ENCODE results near the gene SYF2.
"Not testable (repeated sequence)": the region's sequence is repeated elsewhere in the genome, so short reads cannot be mapped to it uniquely, and the experiment has no call there.

Gene SYF2

DNA sequence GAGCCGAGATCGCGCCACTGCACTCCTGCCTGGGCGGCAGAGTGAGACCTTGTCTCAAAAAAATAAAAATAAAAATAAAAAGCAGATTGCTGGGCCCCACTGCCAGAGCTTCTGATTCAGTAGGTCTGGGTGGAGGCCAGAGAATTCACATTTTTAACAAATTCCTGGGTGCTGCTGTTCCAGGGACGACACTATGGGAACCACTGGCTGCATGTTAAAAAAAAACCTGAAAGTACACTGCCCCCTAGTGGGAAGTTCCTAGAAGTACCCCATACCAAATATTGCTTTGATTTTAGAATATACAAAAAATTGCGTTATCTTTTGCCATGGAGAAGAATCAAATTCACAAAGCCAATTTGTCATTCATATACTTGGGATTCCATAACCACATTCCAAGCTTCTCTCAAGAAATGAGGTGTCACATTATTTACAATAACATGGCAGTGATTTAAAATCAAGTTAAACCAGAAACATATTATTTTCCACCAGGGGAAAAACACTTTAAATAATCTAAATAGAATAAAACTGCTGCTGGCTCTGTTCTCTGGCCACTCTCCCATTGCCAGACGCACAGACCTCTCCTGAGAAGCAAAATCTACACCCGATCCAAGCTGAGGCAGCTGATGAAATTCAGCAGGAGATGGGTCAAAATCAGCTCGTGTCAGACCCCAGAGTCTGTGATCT lies 27.4 kb downstream of the SYF2 start:
- DNase-seq: no peak

- no peak for DNase-seq
These were observed 31.3 kb downstream of the SYF2 start for GRCh38 chr1:25201006-25201405.

- no peak for DNase-seq
These were observed 32.3 kb downstream of the SYF2 start for GRCh38 chr1:25199819-25200620.

DNA sequence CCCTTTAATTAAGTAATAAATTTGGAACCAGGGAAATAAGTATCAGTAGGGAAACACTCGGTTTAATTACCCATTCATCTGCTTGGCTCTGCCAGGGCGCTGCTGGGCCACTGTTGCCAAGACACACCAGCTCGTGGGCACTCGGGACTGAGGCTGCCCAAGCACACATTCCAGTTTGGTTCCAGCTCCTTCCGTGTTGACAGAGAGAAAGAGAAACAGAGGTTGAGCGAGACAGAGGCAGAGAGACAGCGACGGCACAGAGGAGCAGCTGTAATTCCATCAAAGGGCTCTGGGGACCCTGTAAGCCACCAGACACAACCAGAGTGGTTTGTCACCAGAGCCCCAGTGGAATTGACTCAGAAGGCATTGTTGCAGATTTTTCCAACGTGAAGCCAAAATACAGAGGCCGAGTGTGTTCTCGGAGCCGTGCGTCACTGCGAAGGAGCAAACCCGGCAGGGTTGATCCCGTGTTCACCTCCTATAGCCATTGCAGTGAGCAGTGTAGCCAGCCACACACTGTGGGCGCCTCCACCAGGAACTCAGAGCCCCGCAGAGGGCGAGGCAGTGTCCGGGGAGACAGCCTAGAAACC lies 33.5 kb downstream of the SYF2 start:
- DNase-seq: peak; percentile 25

DNA sequence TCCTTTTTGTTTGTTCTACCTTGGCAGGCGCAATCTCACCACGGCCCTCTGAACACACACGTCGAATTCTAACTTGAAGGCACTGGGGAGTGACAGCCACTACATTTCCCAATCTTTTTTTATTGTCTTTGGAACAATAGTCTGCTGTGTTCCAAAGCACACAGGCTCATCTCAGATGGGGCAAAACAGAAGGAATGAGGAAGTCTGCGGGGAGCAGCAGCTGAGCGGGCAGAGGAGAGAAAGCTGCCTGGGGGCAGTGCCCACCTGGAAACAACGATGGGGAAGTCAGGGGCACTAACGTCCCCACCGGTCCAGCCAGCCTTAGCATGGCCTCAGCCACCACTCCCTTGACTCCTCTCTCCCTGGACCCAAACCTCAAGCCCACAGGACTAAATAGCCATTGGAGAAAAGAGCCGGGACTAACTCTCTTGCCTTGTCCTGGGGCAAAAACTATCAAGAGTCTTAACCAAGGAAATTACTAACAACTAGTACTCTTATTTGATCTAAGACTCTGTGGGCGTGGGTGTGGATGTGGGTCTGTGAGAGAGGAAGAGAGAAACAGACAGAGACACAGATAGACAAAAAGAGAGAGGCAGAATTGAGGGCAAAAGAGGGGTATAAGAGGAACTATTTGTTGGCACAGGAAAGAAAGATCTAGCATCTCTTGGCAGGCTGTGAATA lies 34.2 kb downstream of the SYF2 start:
- no peak for DNase-seq

- no peak for DNase-seq
These were observed 34.9 kb downstream of the SYF2 start for GRCh38 chr1:25197235-25197975.

- no peak for DNase-seq
These were observed 35.5 kb downstream of the SYF2 start for GRCh38 chr1:25196830-25197229.

- DNase-seq: no peak
These were observed 36.5 kb downstream of the SYF2 start for GRCh38 chr1:25195835-25196234.

GRCh38 chr1:25194572-25195020 lies 37.7 kb downstream of the SYF2 start:
- DNase-seq: no peak

GRCh38 chr1:25194054-25194453 lies 38.2 kb downstream of the SYF2 start:
- DNase-seq: no peak

DNA sequence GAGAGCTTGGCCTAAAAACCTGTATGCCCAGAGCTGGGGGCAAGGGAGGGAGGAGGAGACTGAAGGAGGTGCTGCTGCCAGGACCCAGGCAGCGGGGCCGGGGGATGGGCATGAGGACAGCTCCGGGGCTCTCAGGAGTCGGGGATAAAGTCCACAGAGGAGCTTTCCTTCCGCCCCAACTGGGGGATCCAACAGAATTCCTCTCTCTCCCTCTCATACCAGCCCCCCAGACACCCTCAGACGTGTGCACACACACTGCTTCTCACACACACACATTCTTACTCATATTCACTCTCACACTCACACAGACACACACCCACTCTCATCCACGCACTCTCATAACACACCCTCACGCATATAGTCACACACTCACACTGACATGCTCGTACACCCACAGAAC lies 39.1 kb downstream of the SYF2 start:
- DNase-seq: no peak

GRCh38 chr1:25192154-25192553 lies 40.1 kb downstream of the SYF2 start:
- DNase-seq: no peak

DNA sequence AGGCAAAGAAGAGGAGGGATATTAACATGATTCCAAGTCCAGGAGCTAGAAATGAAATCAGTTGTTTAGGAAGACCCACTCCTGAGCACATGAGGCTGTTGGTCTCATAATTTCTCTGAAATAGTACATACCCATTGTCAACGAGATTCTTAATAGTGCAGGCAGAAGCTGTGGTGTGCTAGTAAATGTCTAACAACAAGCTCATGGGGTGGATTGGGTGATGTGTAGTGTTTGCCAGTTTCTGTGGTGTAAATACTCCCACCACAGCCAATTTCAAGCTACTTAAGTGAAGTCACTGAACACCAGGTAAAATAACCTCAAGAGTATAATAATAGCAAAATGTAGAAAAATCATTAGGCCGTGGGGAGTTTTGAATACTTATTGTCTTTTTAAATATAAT lies 42.0 kb downstream of the SYF2 start:
- no peak for DNase-seq

GRCh38 chr1:25187904-25188303 lies 44.4 kb downstream of the SYF2 start:
- not testable (repeated sequence) for DNase-seq

DNA sequence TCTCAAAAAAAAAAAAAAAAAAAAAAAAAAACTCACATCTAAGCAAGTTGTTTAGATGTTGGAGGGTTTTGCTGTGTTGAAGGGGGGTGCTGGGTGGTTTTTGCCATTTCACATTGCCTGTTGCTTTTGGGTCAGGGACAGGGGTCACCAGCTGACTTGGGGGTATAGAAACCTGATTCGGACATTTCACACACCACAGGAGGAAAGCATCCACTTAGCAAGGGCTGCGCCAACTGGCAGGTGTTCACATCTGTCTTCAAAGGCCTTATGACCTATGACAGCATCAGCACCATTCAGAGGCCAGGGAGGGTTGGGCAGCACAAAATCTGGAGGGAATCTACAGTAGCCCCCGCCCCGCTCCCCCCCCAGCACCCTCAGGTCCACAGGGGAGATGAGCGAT lies 45.2 kb downstream of the SYF2 start:
- no peak for DNase-seq

DNA sequence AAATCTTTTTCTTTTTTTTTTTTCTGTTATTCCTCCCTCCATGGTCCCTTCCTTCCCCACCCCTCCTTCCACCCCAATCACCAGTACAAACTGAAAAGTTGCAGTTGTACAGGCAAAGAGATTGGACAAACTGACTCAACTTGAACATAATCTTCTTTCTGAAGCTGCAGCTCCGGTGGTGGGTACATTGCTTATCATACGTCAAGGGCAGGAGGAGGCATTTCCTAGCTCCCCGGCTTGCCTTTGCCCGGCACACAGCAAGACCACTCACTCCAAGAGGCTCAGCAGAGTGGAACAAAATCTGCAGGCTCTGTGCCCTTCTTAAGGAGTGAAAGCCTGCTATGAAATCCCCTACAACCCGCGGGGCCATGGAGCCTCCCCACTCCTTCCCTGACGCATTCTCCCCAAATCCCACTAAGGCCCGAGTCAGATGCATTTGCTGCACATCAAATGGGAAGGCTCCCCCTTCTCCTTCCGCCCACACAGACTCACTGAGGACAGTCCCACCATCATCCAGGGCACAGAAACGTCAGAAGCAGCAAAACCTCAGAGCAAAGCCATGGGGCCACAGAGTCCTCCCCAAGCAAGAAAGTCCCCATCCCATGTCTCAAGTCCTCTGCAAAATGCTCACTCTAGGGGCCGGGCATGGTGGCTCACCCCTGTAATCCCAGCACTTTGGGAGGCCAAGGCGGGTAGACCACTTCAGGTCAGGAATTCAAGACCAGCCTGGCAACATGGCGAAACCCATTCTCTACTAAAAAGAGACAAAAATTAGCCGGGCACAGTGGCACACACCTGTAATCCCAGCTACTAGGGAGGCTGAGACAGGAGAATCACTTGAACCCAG lies 45.9 kb downstream of the SYF2 start:
- DNase-seq: no peak

- no peak for DNase-seq
These were observed 46.7 kb downstream of the SYF2 start for GRCh38 chr1:25185409-25186160.

- DNase-seq: no peak
These were observed 48.1 kb downstream of the SYF2 start for GRCh38 chr1:25184001-25184762.

DNA sequence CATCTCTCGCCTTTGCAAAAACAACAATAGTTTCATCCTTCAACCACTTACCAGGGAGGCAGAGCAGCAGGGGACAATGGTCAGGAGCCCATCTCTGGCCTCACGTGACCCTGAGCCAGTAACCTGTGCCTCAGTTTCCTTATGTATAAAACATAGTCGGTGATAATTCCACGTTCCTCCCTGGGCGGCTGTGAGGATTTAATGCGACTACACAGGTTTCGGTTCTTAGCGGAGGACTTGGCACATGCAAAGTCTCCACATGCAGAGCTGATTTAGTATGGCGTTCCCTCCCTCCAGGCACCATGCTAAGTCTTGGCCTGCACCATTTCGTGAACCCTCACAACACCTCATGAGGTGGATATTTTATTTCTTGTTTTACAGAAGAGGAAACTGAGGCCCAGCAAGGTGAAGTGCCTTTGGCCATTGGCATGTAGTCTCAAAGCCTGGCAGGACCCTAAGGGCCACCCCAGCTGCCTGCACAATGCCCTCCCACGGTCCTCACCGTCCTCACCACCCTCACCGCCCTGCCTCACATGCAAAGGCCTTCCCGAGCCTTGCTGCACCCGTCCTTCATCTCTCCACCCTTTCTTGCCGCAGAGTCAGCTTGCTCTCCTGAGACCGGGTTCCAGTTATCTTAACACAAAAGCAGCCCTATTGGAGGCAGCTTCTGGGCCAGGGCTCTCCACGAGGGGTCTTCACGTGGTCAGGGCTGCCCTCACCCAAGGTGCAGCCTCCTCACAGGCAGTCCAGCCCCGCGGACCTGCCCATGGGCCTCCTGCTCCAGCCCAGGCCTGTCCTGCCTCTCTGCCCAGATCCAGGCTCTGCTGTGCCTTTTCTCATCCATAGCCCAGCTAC lies 48.9 kb downstream of the SYF2 start:
- DNase-seq: no peak
